ENCODE measurements around the gene OTOR. TPM values are rescaled to one million over a fixed set of nuclear protein-coding genes. Genes with fewer than 3 reads are reported as not detected.

The OTOR gene
- total RNA-seq, result not detected

GRCh38 chr20:16748308-16748900 lies at the start of gene OTOR:
OTOR (plus strand) TSS chr20:16748358; CDS start chr20:16748402, 44 bp downstream.
- no peak for DNase-seq (ENCODE audit: low spot score)

- no peak for DNase-seq (ENCODE audit: low spot score)
Measured at GRCh38 chr20:16699293-16699692, 48.9 kb upstream of the OTOR start.

- DNase-seq (ENCODE audit: low spot score), result no peak
Measured at GRCh38 chr20:16701296-16701695, 46.9 kb upstream of the OTOR start.

- no peak for DNase-seq (ENCODE audit: low spot score)
Measured at GRCh38 chr20:16703570-16703969, 44.6 kb upstream of the OTOR start.

- no peak for DNase-seq (ENCODE audit: low spot score)
Measured at GRCh38 chr20:16707674-16708073, 40.5 kb upstream of the OTOR start.

GRCh38 chr20:16708602-16709001 lies 39.6 kb upstream of the OTOR start:
- DNase-seq (ENCODE audit: low spot score), result no peak

GRCh38 chr20:16709017-16709416 lies 39.1 kb upstream of the OTOR start:
- no peak for DNase-seq (ENCODE audit: low spot score)

- DNase-seq (ENCODE audit: low spot score), result no peak
Measured at GRCh38 chr20:16710781-16711180, 37.4 kb upstream of the OTOR start.

GRCh38 chr20:16711661-16712258 lies 36.4 kb upstream of the OTOR start:
- DNase-seq (ENCODE audit: low spot score), result no peak

GRCh38 chr20:16712511-16712947 lies 35.6 kb upstream of the OTOR start:
- DNase-seq (ENCODE audit: low spot score), result no peak

GRCh38 chr20:16713066-16713465 lies 35.1 kb upstream of the OTOR start:
- no peak for DNase-seq (ENCODE audit: low spot score)

GRCh38 chr20:16714242-16714641 lies 33.9 kb upstream of the OTOR start:
- DNase-seq (ENCODE audit: low spot score), result no peak

- no peak for DNase-seq (ENCODE audit: low spot score)
Measured at GRCh38 chr20:16714751-16715150, 33.4 kb upstream of the OTOR start.

- no peak for DNase-seq (ENCODE audit: low spot score)
Measured at GRCh38 chr20:16719421-16719820, 28.7 kb upstream of the OTOR start.

- DNase-seq (ENCODE audit: low spot score), result no peak
Measured at GRCh38 chr20:16729080-16729479, 19.1 kb upstream of the OTOR start.

GRCh38 chr20:16729565-16730460 lies 18.3 kb upstream of the OTOR start, which contains the start of gene SNRPB2:
SNRPB2 (plus strand) TSS chr20:16730026; CDS start chr20:16731703, 1,677 bp downstream.
- peak; percentile 94 for DNase-seq (ENCODE audit: low spot score)

GRCh38 chr20:16732506-16733152 lies 15.5 kb upstream of the OTOR start:
- no peak for DNase-seq (ENCODE audit: low spot score)

GRCh38 chr20:16740365-16741072 lies 7.6 kb upstream of the OTOR start:
- no peak for DNase-seq (ENCODE audit: low spot score)

GRCh38 chr20:16744178-16744807 lies 3.9 kb upstream of the OTOR start:
- DNase-seq (ENCODE audit: low spot score), result no peak

- no peak for DNase-seq (ENCODE audit: low spot score)
Measured at GRCh38 chr20:16745204-16745603, 3.0 kb upstream of the OTOR start.

- no peak for DNase-seq (ENCODE audit: low spot score)
Measured at GRCh38 chr20:16747291-16747811, 807 bp upstream of the OTOR start.
